ENCODE results near the gene TCIRG1. TPM values are rescaled to one million over a fixed set of nuclear protein-coding genes. Genes with fewer than 3 reads are reported as not detected.
"Not testable (repeated sequence)": the region's sequence is repeated elsewhere in the genome, so short reads cannot be mapped to it uniquely, and the experiment has no call there.

Gene TCIRG1
- total and polyA plus RNA-seq, 7 experiments from 2014 or later = 27.3 to 381 (median 167) TPM

GRCh38 chr11:67995579-67995978 lies 43.2 kb upstream of the TCIRG1 start:
- H3K36me3 ChIP-seq (ENCODE audit: control insufficient read depth in 2 of 3, insufficient read depth in 3 of 3, low read length in 3 of 3); intact Hi-C loops (cut with micrococcal nuclease); H3K9me3 Mint-ChIP-seq; POLR2A ChIA-PET; H3K4me1 ChIP-seq (ENCODE audit: control insufficient read depth in 2 of 2, insufficient read depth in 2 of 2, low read length in 2 of 2); H3K27me3 Mint-ChIP-seq; H3K27ac Mint-ChIP-seq; ATAC-seq; H3K9me3 ChIP-seq (ENCODE audit: control insufficient read depth in 2 of 3, low read length in 3 of 3); H3K27ac ChIP-seq (ENCODE audit: low read depth, low read length); DNase-seq; H3K27me3 ChIP-seq (ENCODE audit: control insufficient read depth in 2 of 2, insufficient read depth in 2 of 2, low read length in 2 of 2); H3K4me3 ChIP-seq (ENCODE audit: low read length); H3K4me3 Mint-ChIP-seq; CTCF ChIA-PET: not testable (repeated sequence)
- Mint-ChIP-seq H3K4me1 (peaks cover 13 to 30% (median 26%) of the 10 kb centered on the region in 7 donors), H3K36me3 (peaks cover 0 to 14% (median 0%) of the 10 kb centered on the region in 5 donors)

DNA sequence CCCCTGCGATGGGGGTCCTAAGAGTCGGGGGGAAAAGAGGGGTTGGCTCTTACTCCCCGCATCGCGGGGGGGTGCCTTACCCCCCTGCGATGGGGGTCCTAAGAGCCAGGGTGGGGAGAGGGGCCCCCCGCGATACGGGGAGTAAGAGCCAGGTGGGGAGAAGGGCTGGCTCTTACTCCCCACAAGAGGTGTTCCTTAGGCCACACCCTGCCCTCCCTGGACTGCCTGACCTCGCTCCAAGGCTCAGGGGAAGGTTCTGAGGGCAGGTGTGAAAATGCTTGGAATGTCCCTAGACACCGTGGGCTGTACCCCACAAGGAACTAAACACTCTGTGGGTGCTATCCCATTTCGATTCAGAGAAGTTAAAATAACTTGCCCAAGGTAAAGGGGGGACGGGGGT lies 42.8 kb upstream of the TCIRG1 start:
- Histone ChIP-seq H3K36me3 (ENCODE audit: control insufficient read depth in 2 of 3, insufficient read depth in 3 of 3, low read length in 3 of 3) (no peaks in the 10 kb centered on the region), H3K27ac (ENCODE audit: low read depth, low read length) (no peak overlapping the region), H3K9me3 (ENCODE audit: control insufficient read depth in 2 of 3, low read length in 3 of 3) (no peaks in the 10 kb centered on the region), H3K27me3 (ENCODE audit: control insufficient read depth in 2 of 2, insufficient read depth in 2 of 2, low read length in 2 of 2) (no peaks in the 10 kb centered on the region), H3K4me3 (ENCODE audit: low read length) (no peak overlapping the region), H3K4me1 (ENCODE audit: control insufficient read depth in 2 of 2, insufficient read depth in 2 of 2, low read length in 2 of 2) (peaks cover 0 to 6% of the 10 kb centered on the region in 2 donors)
- intact Hi-C loops (cut with micrococcal nuclease) = no loop called here
- ATAC-seq (no peak), DNase-seq (no peak)
- peaks cover 0 to 14% (median 0%) of the 10 kb centered on the region in 5 donors for H3K36me3 Mint-ChIP-seq
- CTCF ChIA-PET = no interaction called here
- H3K4me1 Mint-ChIP-seq = peaks cover 13 to 30% (median 26%) of the 10 kb centered on the region in 7 donors
- H3K27me3 Mint-ChIP-seq = no peaks in the 10 kb centered on the region
- POLR2A ChIA-PET = no interaction called here
- no peak overlapping the region for H3K4me3 Mint-ChIP-seq
- H3K9me3 Mint-ChIP-seq = no peaks in the 10 kb centered on the region
- no peak overlapping the region for H3K27ac Mint-ChIP-seq

GRCh38 chr11:67996622-67997474 lies 42.0 kb upstream of the TCIRG1 start:
- H3K36me3 ChIP-seq (ENCODE audit: control insufficient read depth in 2 of 3, insufficient read depth in 3 of 3, low read length in 3 of 3) = no peaks in the 10 kb centered on the region
- no peaks in the 10 kb centered on the region for H3K27me3 Mint-ChIP-seq
- no peaks in the 10 kb centered on the region for H3K9me3 Mint-ChIP-seq
- no peaks in the 10 kb centered on the region for H3K9me3 ChIP-seq (ENCODE audit: control insufficient read depth in 2 of 3, low read length in 3 of 3)
- H3K4me1 Mint-ChIP-seq = peaks cover 13 to 30% (median 26%) of the 10 kb centered on the region in 7 donors
- no peak overlapping the region for H3K27ac ChIP-seq (ENCODE audit: low read depth, low read length)
- peak in 4 of 9 donors; percentile 17 to 61 (median 36) for DNase-seq
- intact Hi-C loops (cut with micrococcal nuclease) = no loop called here
- H3K27ac Mint-ChIP-seq = peak overlapping the region in 2 of 9 donors; percentile 36 to 48
- peaks cover 0 to 6% of the 10 kb centered on the region in 2 donors for H3K4me1 ChIP-seq (ENCODE audit: control insufficient read depth in 2 of 2, insufficient read depth in 2 of 2, low read length in 2 of 2)
- no peak overlapping the region for H3K4me3 ChIP-seq (ENCODE audit: low read length)
- peaks cover 0 to 14% (median 0%) of the 10 kb centered on the region in 5 donors for H3K36me3 Mint-ChIP-seq
- ChIA-PET CTCF (no interaction called here), POLR2A (no interaction called here)
- no peaks in the 10 kb centered on the region for H3K27me3 ChIP-seq (ENCODE audit: control insufficient read depth in 2 of 2, insufficient read depth in 2 of 2, low read length in 2 of 2)
- no peak overlapping the region for H3K4me3 Mint-ChIP-seq
- ATAC-seq = peak; percentile 96

DNA sequence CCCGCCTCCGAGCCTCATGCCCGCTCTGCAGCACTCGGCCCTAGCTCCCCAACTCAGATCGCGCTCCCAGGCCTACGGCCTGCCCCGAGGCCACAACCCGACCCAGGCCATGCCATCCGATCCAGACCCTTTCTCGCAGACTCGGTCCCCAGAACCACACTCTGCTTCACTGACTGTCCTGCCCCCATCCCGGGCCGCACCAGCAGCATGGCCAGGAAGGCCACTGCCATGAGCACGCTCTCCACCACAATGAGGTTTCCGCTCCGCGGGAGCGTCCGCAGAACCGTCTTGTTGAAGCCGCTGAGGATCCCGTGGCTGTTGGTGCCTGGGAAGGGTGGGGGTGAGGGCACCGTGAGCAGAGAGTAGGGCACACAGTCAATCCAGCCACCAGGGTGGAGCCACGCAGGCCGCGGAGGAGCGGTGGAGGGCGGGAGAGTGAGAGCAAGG lies 41.3 kb upstream of the TCIRG1 start:
- Histone ChIP-seq H3K36me3 (ENCODE audit: control insufficient read depth in 2 of 3, insufficient read depth in 3 of 3, low read length in 3 of 3) (no peaks in the 10 kb centered on the region), H3K27me3 (ENCODE audit: control insufficient read depth in 2 of 2, insufficient read depth in 2 of 2, low read length in 2 of 2) (no peaks in the 10 kb centered on the region), H3K27ac (ENCODE audit: low read depth, low read length) (no peak overlapping the region), H3K9me3 (ENCODE audit: control insufficient read depth in 2 of 3, low read length in 3 of 3) (no peaks in the 10 kb centered on the region), H3K4me1 (ENCODE audit: control insufficient read depth in 2 of 2, insufficient read depth in 2 of 2, low read length in 2 of 2) (peaks cover 0 to 6% of the 10 kb centered on the region in 2 donors), H3K4me3 (ENCODE audit: low read length) (no peak overlapping the region)
- intact Hi-C loops (cut with micrococcal nuclease) = no loop called here
- H3K4me3 Mint-ChIP-seq = peak overlapping the region in 2 of 10 donors; percentile 12 to 47
- no peaks in the 10 kb centered on the region for H3K9me3 Mint-ChIP-seq
- CTCF ChIA-PET = no interaction called here
- DNase-seq = no peak
- ATAC-seq = no peak
- H3K27me3 Mint-ChIP-seq = no peaks in the 10 kb centered on the region
- H3K36me3 Mint-ChIP-seq = peaks cover 0 to 14% (median 0%) of the 10 kb centered on the region in 5 donors
- POLR2A ChIA-PET = no interaction called here
- peaks cover 18 to 34% (median 26%) of the 10 kb centered on the region in 7 donors for H3K4me1 Mint-ChIP-seq
- peak overlapping the region in 1 of 9 donors; percentile 48 for H3K27ac Mint-ChIP-seq

- ATAC-seq = no peak
- no peaks in the 10 kb centered on the region for H3K9me3 Mint-ChIP-seq
- ChIA-PET CTCF (no interaction called here), POLR2A (no interaction called here)
- H3K36me3 ChIP-seq (ENCODE audit: control insufficient read depth in 2 of 3, insufficient read depth in 3 of 3, low read length in 3 of 3) = no peaks in the 10 kb centered on the region
- peak overlapping the region in 6 of 9 donors; percentile 4 to 78 (median 44) for H3K27ac Mint-ChIP-seq
- H3K27me3 Mint-ChIP-seq = no peaks in the 10 kb centered on the region
- no peaks in the 10 kb centered on the region for H3K9me3 ChIP-seq (ENCODE audit: control insufficient read depth in 2 of 3, low read length in 3 of 3)
- H3K27me3 ChIP-seq (ENCODE audit: control insufficient read depth in 2 of 2, insufficient read depth in 2 of 2, low read length in 2 of 2) = no peaks in the 10 kb centered on the region
- DNase-seq = no peak
- no peak overlapping the region for H3K27ac ChIP-seq (ENCODE audit: low read depth, low read length)
- peak overlapping the region in 3 of 10 donors; percentile 47 to 77 (median 64) for H3K4me3 Mint-ChIP-seq
- peaks cover 0 to 6% of the 10 kb centered on the region in 2 donors for H3K4me1 ChIP-seq (ENCODE audit: control insufficient read depth in 2 of 2, insufficient read depth in 2 of 2, low read length in 2 of 2)
- H3K4me1 Mint-ChIP-seq = peaks cover 24 to 40% (median 31%) of the 10 kb centered on the region in 7 donors
- intact Hi-C loops (cut with micrococcal nuclease) = no loop called here
- peaks cover 0 to 14% (median 0%) of the 10 kb centered on the region in 5 donors for H3K36me3 Mint-ChIP-seq
- H3K4me3 ChIP-seq (ENCODE audit: low read length) = no peak overlapping the region
Measured at GRCh38 chr11:67998150-67999045, 40.4 kb upstream of the TCIRG1 start.

DNA sequence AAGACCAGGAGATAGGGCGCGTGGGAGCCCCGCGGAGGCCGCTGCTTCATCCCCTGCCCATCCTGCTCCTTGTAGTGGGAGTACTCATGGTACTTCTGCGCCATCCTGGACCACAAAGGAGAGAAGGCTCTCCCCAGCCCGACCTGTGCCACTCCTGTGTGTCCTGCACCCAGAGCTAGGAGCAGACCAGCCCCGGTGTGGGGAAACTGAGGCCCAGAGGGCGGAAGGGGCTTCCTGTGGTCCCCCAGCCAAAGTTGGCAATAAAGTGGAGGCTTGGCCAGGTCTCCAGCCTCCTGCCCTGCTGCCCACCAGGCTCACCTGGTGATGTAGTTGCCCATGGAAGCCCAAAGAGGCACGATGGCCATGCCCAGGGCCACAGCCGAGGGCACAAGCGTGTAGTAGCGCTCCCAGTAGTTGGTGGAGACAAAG lies 39.6 kb upstream of the TCIRG1 start:
- intact Hi-C loops (cut with micrococcal nuclease) = no loop called here
- Mint-ChIP-seq H3K36me3 (peaks cover 0 to 14% (median 0%) of the 10 kb centered on the region in 5 donors), H3K4me1 (peaks cover 20 to 35% (median 29%) of the 10 kb centered on the region in 7 donors), H3K9me3 (no peaks in the 10 kb centered on the region), H3K27ac (no peak overlapping the region), H3K4me3 (no peak overlapping the region), H3K27me3 (no peaks in the 10 kb centered on the region)
- no peak overlapping the region for H3K4me3 ChIP-seq (ENCODE audit: low read length)
- H3K36me3 ChIP-seq (ENCODE audit: control insufficient read depth in 2 of 3, insufficient read depth in 3 of 3, low read length in 3 of 3) = no peaks in the 10 kb centered on the region
- ATAC-seq (no peak), DNase-seq (no peak)
- ChIA-PET CTCF (no interaction called here), POLR2A (no interaction called here)
- no peaks in the 10 kb centered on the region for H3K27me3 ChIP-seq (ENCODE audit: control insufficient read depth in 2 of 2, insufficient read depth in 2 of 2, low read length in 2 of 2)
- no peak overlapping the region for H3K27ac ChIP-seq (ENCODE audit: low read depth, low read length)
- H3K9me3 ChIP-seq (ENCODE audit: control insufficient read depth in 2 of 3, low read length in 3 of 3) = no peaks in the 10 kb centered on the region
- peaks cover 2 to 9% of the 10 kb centered on the region in 2 donors for H3K4me1 ChIP-seq (ENCODE audit: control insufficient read depth in 2 of 2, insufficient read depth in 2 of 2, low read length in 2 of 2)

Measured in naive thymus-derived CD4-positive, alpha-beta T cell (primary cell).